G401 (cell line): Measurements from ENCODE around the gene ARFGAP2. TPM values are rescaled to one million over a fixed set of nuclear protein-coding genes. Genes with fewer than 3 reads are reported as not detected.
A peak's percentile ranks its signal among the peaks of the same experiment; 100 is the strongest.

Source experiments
- DNase-seq: peaks from one replicate; pipeline ENCODE4 v3.0.0-alpha.2; 2015; ENCODE audit warnings: low spot score
- in situ Hi-C: cut with HindIII; loops from 2 replicates; pipeline ENCODE4 v1.10.0; 2016; ENCODE audit warnings: low sequenced_read_pairs, mixed read lengths
- total RNA-seq: library from RNA; depleted of rRNA; stranded (reverse); fragments of >200 nt; shearing (Covaris generic); gene quantifications from 2 replicates; pipeline ENCODE4 v1.2.3, GENCODE V29; 2014

ARFGAP2 gene
- total RNA-seq, 1 experiment from 2014 or later: 166 TPM

- peak; percentile 37 for DNase-seq
- in situ Hi-C loops: no loop called here
Observed at GRCh38 chr11:47189100-47189834, 12.6 kb upstream of the ARFGAP2 start.

GRCh38 chr11:47188259-47188658, 11.6 kb upstream of the ARFGAP2 start:
- DNase-seq: no peak
- in situ Hi-C loops: no loop called here

- in situ Hi-C loops: no loop called here
- peak; percentile 56 for DNase-seq
Observed at GRCh38 chr11:47187723-47188122, 11.0 kb upstream of the ARFGAP2 start.

GRCh38 chr11:47186700-47187695, 10.3 kb upstream of the ARFGAP2 start:
- in situ Hi-C loops: no loop called here
- peak; percentile 93 for DNase-seq

GRCh38 chr11:47186076-47186699, 9.5 kb upstream of the ARFGAP2 start, which contains the start of gene PACSIN3:
PACSIN3 (minus strand) TSS chr11:47186434; CDS start chr11:47182727, 3,707 bp downstream.
- peak; percentile 30 for DNase-seq

GRCh38 chr11:47185305-47186075, 8.8 kb upstream of the ARFGAP2 start:
- in situ Hi-C loops: no loop called here
- peak; percentile 61 for DNase-seq

More at GRCh38 chr11:47186076-47186699, 9.5 kb upstream of the ARFGAP2 start, which contains the start of gene PACSIN3:
- in situ Hi-C loops: no loop called here

- peak; percentile 57 for DNase-seq
- in situ Hi-C loops: loop anchor here (5.0 kb wide), 1 partner anchor 47 kb away; no protein-coding TSS in a partner anchor
Observed at GRCh38 chr11:47184711-47185304, 8.1 kb upstream of the ARFGAP2 start.

- in situ Hi-C loops: loop anchor here (5.0 kb wide), 1 partner anchor 48 kb away; no protein-coding TSS in a partner anchor
- DNase-seq: no peak
Observed at GRCh38 chr11:47183969-47184368, 7.3 kb upstream of the ARFGAP2 start.

GRCh38 chr11:47183031-47183856, 6.6 kb upstream of the ARFGAP2 start:
- in situ Hi-C loops: loop anchor here (5.0 kb wide), 1 partner anchor 49 kb away; no protein-coding TSS in a partner anchor

GRCh38 chr11:47182380-47182779, 5.7 kb upstream of the ARFGAP2 start:
- no peak for DNase-seq
- in situ Hi-C loops: loop anchor here (5.0 kb wide), 1 partner anchor 50 kb away; no protein-coding TSS in a partner anchor

More at GRCh38 chr11:47183031-47183856, 6.6 kb upstream of the ARFGAP2 start:
- no peak for DNase-seq

GRCh38 chr11:47181271-47181670, 4.6 kb upstream of the ARFGAP2 start:
- in situ Hi-C loops: loop anchor here (5.0 kb wide), 1 partner anchor 51 kb away; no protein-coding TSS in a partner anchor
- DNase-seq: no peak

- in situ Hi-C loops: loop anchor here (5.0 kb wide), 1 partner anchor 52 kb away; no protein-coding TSS in a partner anchor
- DNase-seq: no peak
Observed at GRCh38 chr11:47180006-47180787, 3.5 kb upstream of the ARFGAP2 start.

- in situ Hi-C loops: no loop called here
- peak; percentile 47 for DNase-seq
Observed at GRCh38 chr11:47179655-47179991, 2.9 kb upstream of the ARFGAP2 start.

GRCh38 chr11:47178737-47179654, 2.3 kb upstream of the ARFGAP2 start:
- in situ Hi-C loops: no loop called here
- DNase-seq: no peak

GRCh38 chr11:47178316-47178715, 1.6 kb upstream of the ARFGAP2 start:
- in situ Hi-C loops: no loop called here
- DNase-seq: no peak
